Activated naive CD4-positive, alpha-beta T cell treated with anti-CD3 and anti-CD28 coated beads, Interleukin-2, amount 50 U/mL, for 24 hours (primary cell): Measurements from ENCODE around the gene TMEM82.

Source experiments
- H3K27ac Mint-ChIP-seq: one replicate; pipeline ENCODE4 v1.8.0; 2021; ENCODE audit warnings: mild to moderate bottlenecking, mixed read lengths
- H3K27me3 Mint-ChIP-seq: one replicate; pipeline ENCODE4 v1.8.0; 2021; ENCODE audit warnings: mixed read lengths
- H3K36me3 Mint-ChIP-seq: one replicate; pipeline ENCODE4 v1.8.0; 2021; ENCODE audit warnings: mixed read lengths
- H3K4me1 Mint-ChIP-seq: one replicate; pipeline ENCODE4 v1.8.0; 2021; ENCODE audit warnings: mixed read lengths
- H3K4me3 Mint-ChIP-seq: one replicate; pipeline ENCODE4 v1.8.0; 2021; ENCODE audit warnings: mild to moderate bottlenecking, mixed read lengths
- H3K9me3 Mint-ChIP-seq: one replicate; pipeline ENCODE4 v1.8.0; 2021; ENCODE audit warnings: mixed read lengths

TMEM82 gene

DNA sequence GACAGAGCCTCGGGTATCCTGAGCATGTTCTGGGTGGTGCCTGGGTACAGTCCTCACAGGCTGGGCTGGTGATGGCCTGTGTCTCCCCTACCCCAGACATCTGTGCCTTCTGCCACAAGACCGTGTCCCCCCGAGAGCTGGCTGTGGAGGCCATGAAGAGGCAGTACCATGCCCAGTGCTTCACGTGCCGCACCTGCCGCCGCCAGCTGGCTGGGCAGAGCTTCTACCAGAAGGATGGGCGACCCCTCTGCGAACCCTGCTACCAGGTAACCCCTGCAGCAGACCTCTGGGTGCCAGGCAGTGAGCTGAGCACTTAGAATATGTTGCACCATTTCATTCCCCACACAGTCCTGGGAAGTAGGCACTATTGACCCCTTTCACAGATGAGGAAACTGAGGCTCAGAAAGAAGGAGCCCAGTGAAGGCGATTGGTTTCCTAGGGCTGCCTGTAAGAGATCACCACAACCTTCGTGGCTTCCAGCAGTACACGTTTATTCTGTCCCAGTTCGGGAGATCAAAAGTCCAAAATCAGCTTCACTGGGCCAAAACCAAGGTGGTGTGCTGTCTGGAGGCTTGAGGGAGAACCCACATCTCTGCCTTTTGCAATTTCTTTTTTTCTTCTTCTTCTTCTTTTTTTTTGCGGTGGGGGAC lies 28.1 kb downstream of the TMEM82 start:
- Mint-ChIP-seq H3K27ac (no peak overlapping the region), H3K36me3 (no peaks in the 10 kb centered on the region), H3K4me1 (no peaks in the 10 kb centered on the region), H3K9me3 (no peaks in the 10 kb centered on the region), H3K4me3 (no peak overlapping the region), H3K27me3 (peaks cover 2% of the 10 kb centered on the region)

DNA sequence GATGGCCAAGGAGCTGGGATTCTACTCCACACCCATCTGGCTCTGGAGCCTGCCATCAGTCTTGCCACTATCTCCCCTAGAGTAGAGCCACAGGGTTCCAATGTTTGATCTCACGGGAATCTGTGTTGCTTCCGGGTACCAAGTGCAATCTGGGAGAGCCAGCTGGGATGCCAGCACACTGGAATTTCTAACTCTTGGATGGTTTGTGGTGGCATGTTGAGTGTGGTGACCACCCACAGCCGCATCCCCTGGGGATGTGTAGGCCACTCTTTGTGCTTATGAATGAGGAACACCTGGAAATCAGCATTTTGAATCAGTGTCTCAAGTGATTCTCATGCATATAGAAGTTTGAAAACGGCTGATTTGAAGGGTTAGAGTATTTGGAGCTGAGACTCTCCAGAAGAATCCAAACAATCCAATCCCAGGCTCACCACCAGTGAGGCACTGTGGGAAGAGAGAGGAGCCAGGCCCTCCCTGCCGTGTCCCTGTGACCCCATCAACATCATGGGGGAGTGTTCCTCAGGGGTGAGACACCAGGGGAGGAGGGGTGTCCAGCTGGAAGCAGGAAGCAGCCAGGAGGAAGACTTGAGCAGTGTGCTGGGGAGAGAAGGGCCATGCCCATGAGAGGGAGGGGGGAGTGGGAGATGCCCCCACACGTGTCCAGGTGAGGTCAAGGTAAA lies 29.7 kb downstream of the TMEM82 start:
- peaks cover 2% of the 10 kb centered on the region for H3K27me3 Mint-ChIP-seq
- H3K9me3 Mint-ChIP-seq: no peaks in the 10 kb centered on the region
- no peaks in the 10 kb centered on the region for H3K4me1 Mint-ChIP-seq
- no peaks in the 10 kb centered on the region for H3K36me3 Mint-ChIP-seq
- no peak overlapping the region for H3K27ac Mint-ChIP-seq
- H3K4me3 Mint-ChIP-seq: no peak overlapping the region

DNA sequence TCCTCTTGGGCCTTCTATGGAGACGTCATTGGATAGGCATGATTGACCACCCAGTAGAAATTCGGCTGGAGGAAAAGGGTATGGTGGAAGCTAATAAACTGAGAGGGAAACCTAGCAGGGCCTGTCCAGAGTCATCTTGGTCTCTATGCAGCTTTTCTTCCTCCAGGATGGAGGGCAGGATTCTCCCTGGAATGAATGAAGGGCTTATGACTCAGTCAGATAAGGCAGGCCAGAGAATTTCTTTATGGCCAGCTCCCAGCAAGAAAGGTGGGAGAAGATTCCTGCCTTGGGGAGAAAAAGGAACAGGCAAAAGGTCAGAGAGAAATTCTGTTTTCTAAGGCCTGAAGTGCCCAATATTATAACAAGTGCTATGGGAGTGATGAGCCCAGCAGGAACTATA lies 33.4 kb downstream of the TMEM82 start:
- H3K9me3 Mint-ChIP-seq: no peaks in the 10 kb centered on the region
- H3K4me1 Mint-ChIP-seq: no peaks in the 10 kb centered on the region
- H3K27me3 Mint-ChIP-seq: peaks cover 2% of the 10 kb centered on the region
- H3K36me3 Mint-ChIP-seq: no peaks in the 10 kb centered on the region
- H3K4me3 Mint-ChIP-seq: no peak overlapping the region
- no peak overlapping the region for H3K27ac Mint-ChIP-seq

DNA sequence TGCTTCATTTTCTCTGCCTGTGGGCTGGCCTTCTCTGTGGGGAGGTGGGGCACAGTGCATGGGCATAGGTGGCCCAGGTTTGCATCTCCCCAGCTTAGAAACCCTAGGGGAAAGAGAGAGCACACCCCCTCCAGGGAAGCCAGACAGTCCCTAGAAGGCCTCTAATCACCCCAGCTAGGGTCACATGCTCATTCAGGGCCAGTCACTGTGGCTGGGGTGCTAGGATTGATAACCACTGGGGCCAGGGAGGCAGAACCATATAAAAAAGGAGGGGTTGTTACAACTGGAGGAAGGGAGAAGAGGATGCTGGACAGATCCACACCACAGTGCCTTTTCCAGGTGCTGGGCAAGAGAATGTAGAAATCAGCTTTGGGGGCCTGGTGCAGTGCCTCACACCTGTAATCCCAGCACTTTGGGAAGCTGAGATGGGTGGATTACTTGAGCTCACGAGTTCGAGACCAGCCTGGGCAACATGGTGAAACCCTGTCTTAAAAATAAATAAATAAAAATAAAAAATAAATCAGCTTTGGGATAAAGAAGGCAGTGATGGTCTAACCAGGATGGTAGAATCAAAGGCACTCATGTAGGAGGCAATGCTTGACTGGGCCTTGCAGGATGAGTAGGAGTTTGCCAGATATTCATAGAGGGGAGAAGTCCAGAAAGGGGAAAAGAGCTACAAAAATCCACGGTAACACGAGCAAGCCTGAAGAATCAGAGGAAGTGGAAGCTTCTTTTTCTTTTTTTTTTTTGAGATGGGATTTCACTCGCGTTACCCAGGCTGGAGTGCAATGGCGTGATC lies 35.8 kb downstream of the TMEM82 start:
- Mint-ChIP-seq H3K9me3 (no peaks in the 10 kb centered on the region), H3K4me3 (no peak overlapping the region), H3K27ac (no peak overlapping the region), H3K4me1 (no peaks in the 10 kb centered on the region), H3K27me3 (no peaks in the 10 kb centered on the region), H3K36me3 (no peaks in the 10 kb centered on the region)

DNA sequence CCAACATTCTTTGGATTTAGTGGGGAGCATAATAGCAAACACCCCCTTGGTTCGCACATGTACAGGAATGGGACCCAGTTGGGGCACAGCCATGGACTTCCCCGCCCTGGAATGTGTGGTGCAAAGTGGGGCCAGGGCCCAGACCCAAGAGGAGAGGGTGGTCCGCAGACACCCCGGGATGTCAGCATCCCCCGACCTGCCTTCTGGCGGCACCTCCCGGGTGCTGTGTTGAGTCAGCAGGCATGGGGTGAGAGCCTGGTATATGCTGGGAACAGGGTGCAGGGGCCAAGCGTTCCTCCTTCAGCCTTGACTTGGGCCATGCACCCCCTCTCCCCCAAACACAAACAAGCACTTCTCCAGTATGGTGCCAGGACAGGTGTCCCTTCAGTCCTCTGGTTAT lies 43.4 kb downstream of the TMEM82 start:
- Mint-ChIP-seq H3K4me1 (no peaks in the 10 kb centered on the region), H3K27ac (no peak overlapping the region), H3K27me3 (peaks cover 2% of the 10 kb centered on the region), H3K9me3 (no peaks in the 10 kb centered on the region), H3K4me3 (no peak overlapping the region), H3K36me3 (no peaks in the 10 kb centered on the region)

DNA sequence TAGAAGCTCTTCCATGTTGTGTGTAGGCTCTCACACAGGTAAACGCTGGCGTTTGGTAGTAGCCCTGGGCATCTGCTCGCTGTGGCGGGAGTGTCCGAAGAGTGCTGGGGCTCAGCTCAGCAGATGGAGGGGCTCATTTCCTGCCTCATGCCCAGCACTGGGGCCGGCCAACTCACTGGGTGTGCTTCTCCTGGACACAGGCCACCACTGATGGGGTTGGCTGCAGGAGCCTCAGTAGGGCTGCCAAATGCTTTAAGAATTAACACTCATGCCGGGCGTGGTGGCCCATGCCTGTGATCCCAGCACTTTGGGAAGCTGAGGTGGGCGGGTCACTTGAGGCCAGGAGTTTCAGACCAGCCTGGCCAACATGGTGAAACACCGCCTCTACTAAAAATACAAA lies 44.3 kb downstream of the TMEM82 start:
- Mint-ChIP-seq H3K4me3 (no peak overlapping the region), H3K9me3 (no peaks in the 10 kb centered on the region), H3K36me3 (no peaks in the 10 kb centered on the region), H3K4me1 (no peaks in the 10 kb centered on the region), H3K27ac (no peak overlapping the region), H3K27me3 (peaks cover 3% of the 10 kb centered on the region)

DNA sequence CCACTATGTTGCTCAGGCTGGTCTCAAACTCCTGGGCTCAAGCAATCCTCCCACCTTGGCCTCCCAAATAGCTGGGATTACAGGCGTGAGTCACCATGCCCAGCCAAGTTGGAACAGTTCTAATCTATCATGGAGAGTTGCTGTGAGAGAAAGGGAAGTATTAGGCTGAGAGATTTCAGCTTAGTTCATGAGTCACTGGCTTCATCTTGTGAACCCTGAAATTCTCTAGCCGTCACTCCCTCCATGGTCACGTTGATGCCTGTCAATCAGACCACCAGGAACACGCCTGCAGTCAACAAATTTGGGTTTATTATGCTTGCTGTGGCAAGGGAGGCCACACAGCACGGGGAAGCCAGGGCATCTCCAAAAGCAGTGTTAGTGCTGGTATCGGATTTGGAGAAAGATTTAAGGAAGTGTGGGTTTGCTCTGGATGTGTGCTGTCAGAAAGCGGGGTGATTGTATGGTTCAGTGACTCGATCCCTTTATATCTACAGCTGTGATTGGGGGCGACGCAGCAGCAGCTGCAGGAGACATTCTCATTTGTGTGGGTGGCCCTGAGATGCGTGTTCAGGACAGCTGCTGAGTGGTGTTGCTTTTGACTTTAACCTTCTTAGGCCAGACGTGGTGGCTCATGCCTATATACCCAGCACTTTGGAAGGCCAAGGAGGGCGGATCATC lies 46.5 kb downstream of the TMEM82 start:
- no peaks in the 10 kb centered on the region for H3K36me3 Mint-ChIP-seq
- peak overlapping the region; percentile 4 for H3K27ac Mint-ChIP-seq
- H3K27me3 Mint-ChIP-seq: peaks cover 3% of the 10 kb centered on the region
- H3K4me3 Mint-ChIP-seq: no peak overlapping the region
- H3K9me3 Mint-ChIP-seq: no peaks in the 10 kb centered on the region
- peaks cover 5% of the 10 kb centered on the region for H3K4me1 Mint-ChIP-seq

DNA sequence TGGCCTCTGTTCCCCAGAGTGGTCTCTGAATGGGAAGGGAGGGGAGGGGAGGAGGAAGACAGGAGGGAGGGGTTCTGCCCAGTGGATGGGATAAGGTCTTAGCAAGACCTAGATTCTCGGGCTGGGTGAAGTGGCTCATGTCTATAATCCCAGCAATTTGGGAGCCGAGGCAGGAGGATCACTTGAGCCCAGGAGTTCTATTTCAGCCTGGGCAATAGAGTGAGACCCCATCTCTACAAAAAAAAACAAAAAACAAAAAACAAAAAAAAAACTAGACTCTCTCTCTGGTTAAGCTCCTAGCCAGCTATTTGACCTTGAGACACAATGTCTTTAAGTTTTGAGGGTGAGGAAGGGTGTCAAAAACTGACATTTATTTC lies 53.8 kb downstream of the TMEM82 start:
- no peaks in the 10 kb centered on the region for H3K27me3 Mint-ChIP-seq
- no peaks in the 10 kb centered on the region for H3K36me3 Mint-ChIP-seq
- H3K4me3 Mint-ChIP-seq: no peak overlapping the region
- no peaks in the 10 kb centered on the region for H3K9me3 Mint-ChIP-seq
- no peak overlapping the region for H3K27ac Mint-ChIP-seq
- H3K4me1 Mint-ChIP-seq: peaks cover 5% of the 10 kb centered on the region
